ENCODE data around the gene ARSI.

DNA sequence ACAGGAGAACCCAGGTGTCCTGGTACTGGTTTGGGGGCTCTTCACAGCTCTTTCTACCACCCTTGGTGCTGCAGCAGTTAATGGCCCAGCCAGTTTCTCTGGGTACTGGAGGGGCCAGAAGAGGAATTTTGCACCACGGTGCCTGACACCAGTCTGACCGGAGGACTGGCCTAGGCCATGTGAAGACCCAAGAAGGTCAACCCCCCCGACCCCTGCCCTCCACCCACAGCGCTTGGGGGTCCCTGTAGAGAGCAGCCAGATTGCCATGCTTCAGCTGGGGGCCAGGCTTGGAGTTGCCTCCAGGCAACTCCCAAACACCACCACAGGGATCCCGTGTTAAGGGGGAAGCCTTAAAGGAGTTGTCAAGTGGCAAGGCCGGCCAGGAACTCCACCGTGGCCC, 6.2 kb downstream of the ARSI start:
- TF ChIP-seq, protein P1, sequence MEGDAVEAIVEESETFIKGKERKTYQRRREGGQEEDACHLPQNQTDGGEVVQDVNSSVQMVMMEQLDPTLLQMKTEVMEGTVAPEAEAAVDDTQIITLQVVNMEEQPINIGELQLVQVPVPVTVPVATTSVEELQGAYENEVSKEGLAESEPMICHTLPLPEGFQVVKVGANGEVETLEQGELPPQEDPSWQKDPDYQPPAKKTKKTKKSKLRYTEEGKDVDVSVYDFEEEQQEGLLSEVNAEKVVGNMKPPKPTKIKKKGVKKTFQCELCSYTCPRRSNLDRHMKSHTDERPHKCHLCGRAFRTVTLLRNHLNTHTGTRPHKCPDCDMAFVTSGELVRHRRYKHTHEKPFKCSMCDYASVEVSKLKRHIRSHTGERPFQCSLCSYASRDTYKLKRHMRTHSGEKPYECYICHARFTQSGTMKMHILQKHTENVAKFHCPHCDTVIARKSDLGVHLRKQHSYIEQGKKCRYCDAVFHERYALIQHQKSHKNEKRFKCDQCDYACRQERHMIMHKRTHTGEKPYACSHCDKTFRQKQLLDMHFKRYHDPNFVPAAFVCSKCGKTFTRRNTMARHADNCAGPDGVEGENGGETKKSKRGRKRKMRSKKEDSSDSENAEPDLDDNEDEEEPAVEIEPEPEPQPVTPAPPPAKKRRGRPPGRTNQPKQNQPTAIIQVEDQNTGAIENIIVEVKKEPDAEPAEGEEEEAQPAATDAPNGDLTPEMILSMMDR (conservative IDR thresholded peaks at IDR 0.05; ENCODE audit: low read depth, low read length): no peak
- no peak for TF ChIP-seq MXI1 (IDR thresholded peaks at IDR 0.05; ENCODE audit: borderline replicate concordance, low read depth, low read length)
